GM06990 (cell line): ENCODE results near the gene STC2.
"Not testable (repeated sequence)": the region's sequence is repeated elsewhere in the genome, so short reads cannot be mapped to it uniquely, and the experiment has no call there.

Source experiments
- DNase-seq: peaks from one replicate; pipeline ENCODE4 v3.0.0-alpha.2; 2011; ENCODE audit not compliant: insufficient read length; ENCODE audit errors: extremely low read depth
- H3K27me3 ChIP-seq: replicated peaks from 2 replicates; pipeline ENCODE4 v1.6.0; 2011; ENCODE audit warnings: low read length; ENCODE audit not compliant: control insufficient read depth, insufficient read depth
- H3K36me3 ChIP-seq: 2 replicates; pipeline ENCODE4 v1.5.1; 2011; ENCODE audit warnings: low read length; ENCODE audit not compliant: control insufficient read depth, insufficient read depth
- H3K4me3 ChIP-seq: replicated peaks from 2 replicates; pipeline ENCODE4 v1.5.1; 2011; ENCODE audit warnings: low read depth, mild to moderate bottlenecking, control low read depth, low read length
- CTCF ChIP-seq: IDR thresholded peaks from 2 replicates; pipeline ENCODE4 v1.5.1; 2011; ENCODE audit warnings: low read length, control low read depth, mild to moderate bottlenecking, inconsistent platforms; ENCODE audit not compliant: insufficient read depth, poor library complexity, severe bottlenecking

STC2 gene

GRCh38 chr5:173291722-173292658, 36.2 kb downstream of the STC2 start:
- DNase-seq: no peak
- TF ChIP-seq CTCF: no peak
- no peaks in the 10 kb centered on the region for H3K27me3 ChIP-seq
- H3K36me3 ChIP-seq: no peaks in the 10 kb centered on the region
- H3K4me3 ChIP-seq: no peak overlapping the region

- DNase-seq: no peak
- Histone ChIP-seq H3K4me3 (no peak overlapping the region), H3K27me3 (no peaks in the 10 kb centered on the region), H3K36me3 (no peaks in the 10 kb centered on the region)
- no peak for TF ChIP-seq CTCF
These were observed 37.6 kb downstream of the STC2 start for GRCh38 chr5:173290477-173291131.

GRCh38 chr5:173289372-173289771, 38.8 kb downstream of the STC2 start:
- TF ChIP-seq CTCF: no peak
- DNase-seq: no peak
- Histone ChIP-seq H3K4me3 (no peak overlapping the region), H3K36me3 (no peaks in the 10 kb centered on the region), H3K27me3 (no peaks in the 10 kb centered on the region)

- no peak overlapping the region for H3K4me3 ChIP-seq
- no peak for TF ChIP-seq CTCF
- no peak for DNase-seq
- no peaks in the 10 kb centered on the region for H3K36me3 ChIP-seq
- H3K27me3 ChIP-seq: no peaks in the 10 kb centered on the region
These were observed 39.6 kb downstream of the STC2 start for GRCh38 chr5:173288632-173289031.

- Histone ChIP-seq H3K36me3 (no peaks in the 10 kb centered on the region), H3K4me3 (no peak overlapping the region), H3K27me3 (no peaks in the 10 kb centered on the region)
- no peak for DNase-seq
- no peak for TF ChIP-seq CTCF
These were observed 41.1 kb downstream of the STC2 start for GRCh38 chr5:173287086-173287485.

GRCh38 chr5:173284343-173284958, 43.8 kb downstream of the STC2 start:
- not testable (repeated sequence) for H3K36me3 ChIP-seq, H3K4me3 ChIP-seq, H3K27me3 ChIP-seq, DNase-seq
